ENCODE data around the gene PRM1.

The PRM1 gene

DNA sequence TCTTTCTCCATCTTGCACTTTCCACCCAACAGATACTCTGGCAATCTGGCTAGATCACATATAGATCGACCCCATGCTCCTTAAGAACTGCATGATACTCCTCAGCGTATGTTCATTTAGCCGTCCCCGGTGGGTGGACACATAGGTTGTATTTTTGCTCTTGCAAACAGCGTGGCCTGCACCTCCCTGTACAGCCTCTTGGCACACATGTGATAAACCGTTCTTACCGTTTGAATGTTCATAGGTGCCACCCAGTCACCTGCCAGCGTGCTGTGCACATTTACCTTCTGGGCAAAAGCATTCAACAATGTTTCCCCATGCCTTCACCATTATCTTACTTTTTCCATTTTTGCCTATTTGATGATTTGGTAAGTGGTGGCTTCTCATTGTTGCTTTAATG, 18.2 kb downstream of the PRM1 start:
- no peak overlapping the region for H2BK120ac ChIP-seq (ENCODE audit: low read depth, low read length)
- no peak overlapping the region for H2BK5ac ChIP-seq (ENCODE audit: low read depth, low read length, poor library complexity, severe bottlenecking)
- 92% methylated on average over 8 of the region's 8 CpGs for WGBS
- peaks cover 7% of the 10 kb centered on the region for H3K4me1 ChIP-seq (ENCODE audit: control insufficient read depth, insufficient read depth, low read depth, low read length)
- H2AK5ac ChIP-seq (ENCODE audit: low read length, severe bottlenecking): no peak overlapping the region
- H3K27ac ChIP-seq (ENCODE audit: low read length, poor library complexity, severe bottlenecking): no peak overlapping the region
- H4K91ac ChIP-seq (ENCODE audit: low read length): no peak overlapping the region
- no peak overlapping the region for H2AFZ ChIP-seq (ENCODE audit: low read depth, low read length)
- no peak overlapping the region for H4K8ac ChIP-seq (ENCODE audit: low read length)
- H3K23ac ChIP-seq (ENCODE audit: low read length in 2 of 2): no peak overlapping the region
- no peak overlapping the region for H3K18ac ChIP-seq (ENCODE audit: low read depth in 1 of 2, low read length in 2 of 2)
- no peak overlapping the region for H3K9ac ChIP-seq (ENCODE audit: low read length)
- no peak overlapping the region for H3K4me3 ChIP-seq (ENCODE audit: insufficient read depth in 1 of 2, low read depth in 1 of 2, low read length in 2 of 2)
- H3K4ac ChIP-seq (ENCODE audit: low read depth in 1 of 2, low read length in 2 of 2): no peak overlapping the region
- no peak overlapping the region for H2BK12ac ChIP-seq (ENCODE audit: low read length in 2 of 2)
- no peak overlapping the region for H3K4me2 ChIP-seq (ENCODE audit: low read length, poor library complexity, severe bottlenecking)
- DNase-seq: no peak
- H3K27me3 ChIP-seq (ENCODE audit: control insufficient read depth in 1 of 2, insufficient read depth in 1 of 2, low read length in 2 of 2): peaks cover 0 to 26% of the 10 kb centered on the region in 2 experiments
- H2BK15ac ChIP-seq (ENCODE audit: low read depth, poor library complexity, severe bottlenecking): no peak overlapping the region
- no peaks in the 10 kb centered on the region for H3K79me1 ChIP-seq (replicated peaks; ENCODE audit: low read length, poor library complexity, severe bottlenecking)
- no peaks in the 10 kb centered on the region for H3K9me3 ChIP-seq (ENCODE audit: control insufficient read depth, low read length)
- H3K14ac ChIP-seq (ENCODE audit: low read length in 2 of 2): no peak overlapping the region
- H3K36me3 ChIP-seq (ENCODE audit: control insufficient read depth in 1 of 2, insufficient read depth in 2 of 2, low read depth in 1 of 2, low read length in 2 of 2): no peaks in the 10 kb centered on the region

DNA sequence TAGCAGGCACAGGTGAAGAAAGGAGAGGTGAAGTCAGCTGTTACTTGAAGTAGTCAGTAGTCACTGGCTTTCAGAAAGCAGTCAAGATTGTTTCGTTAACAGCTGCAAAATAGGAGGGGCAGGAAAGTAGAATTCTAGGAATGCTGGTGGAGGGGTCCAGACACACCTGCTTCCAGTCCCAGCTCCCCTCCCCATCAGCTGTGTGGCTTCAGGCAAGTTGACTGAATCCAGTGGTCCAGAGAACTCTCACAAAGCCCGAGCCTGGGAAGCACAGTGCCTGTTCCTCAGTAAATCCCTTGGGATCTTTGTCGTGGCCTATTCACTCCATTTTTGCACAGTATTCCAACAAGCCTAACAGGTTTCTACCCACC, 20.5 kb downstream of the PRM1 start:
- Histone ChIP-seq H3K4me1 (ENCODE audit: control insufficient read depth, insufficient read depth, low read depth, low read length) (peaks cover 16% of the 10 kb centered on the region), H3K4ac (ENCODE audit: low read depth in 1 of 2, low read length in 2 of 2) (no peak overlapping the region), H3K9me3 (ENCODE audit: control insufficient read depth, low read length) (no peaks in the 10 kb centered on the region), H3K18ac (ENCODE audit: low read depth in 1 of 2, low read length in 2 of 2) (no peak overlapping the region), H3K27ac (ENCODE audit: low read length, poor library complexity, severe bottlenecking) (no peak overlapping the region), H2BK120ac (ENCODE audit: low read depth, low read length) (no peak overlapping the region), H3K23ac (ENCODE audit: low read length in 2 of 2) (no peak overlapping the region), H4K91ac (ENCODE audit: low read length) (no peak overlapping the region), H4K8ac (ENCODE audit: low read length) (no peak overlapping the region), H3K27me3 (ENCODE audit: control insufficient read depth in 1 of 2, insufficient read depth in 1 of 2, low read length in 2 of 2) (peaks cover 0 to 24% of the 10 kb centered on the region in 2 experiments), H2BK15ac (ENCODE audit: low read depth, poor library complexity, severe bottlenecking) (no peak overlapping the region), H3K79me1 (replicated peaks; ENCODE audit: low read length, poor library complexity, severe bottlenecking) (no peaks in the 10 kb centered on the region), H3K9ac (ENCODE audit: low read length) (no peak overlapping the region), H3K4me3 (ENCODE audit: insufficient read depth in 1 of 2, low read depth in 1 of 2, low read length in 2 of 2) (no peak overlapping the region), H3K36me3 (ENCODE audit: control insufficient read depth in 1 of 2, insufficient read depth in 2 of 2, low read depth in 1 of 2, low read length in 2 of 2) (no peaks in the 10 kb centered on the region), H3K14ac (ENCODE audit: low read length in 2 of 2) (no peak overlapping the region), H2AFZ (ENCODE audit: low read depth, low read length) (no peak overlapping the region), H2AK5ac (ENCODE audit: low read length, severe bottlenecking) (no peak overlapping the region), H2BK5ac (ENCODE audit: low read depth, low read length, poor library complexity, severe bottlenecking) (no peak overlapping the region), H2BK12ac (ENCODE audit: low read length in 2 of 2) (no peak overlapping the region), H3K4me2 (ENCODE audit: low read length, poor library complexity, severe bottlenecking) (no peak overlapping the region)
- WGBS: 70% methylated on average over 3 of the region's 3 CpGs
- no peak for DNase-seq

DNA sequence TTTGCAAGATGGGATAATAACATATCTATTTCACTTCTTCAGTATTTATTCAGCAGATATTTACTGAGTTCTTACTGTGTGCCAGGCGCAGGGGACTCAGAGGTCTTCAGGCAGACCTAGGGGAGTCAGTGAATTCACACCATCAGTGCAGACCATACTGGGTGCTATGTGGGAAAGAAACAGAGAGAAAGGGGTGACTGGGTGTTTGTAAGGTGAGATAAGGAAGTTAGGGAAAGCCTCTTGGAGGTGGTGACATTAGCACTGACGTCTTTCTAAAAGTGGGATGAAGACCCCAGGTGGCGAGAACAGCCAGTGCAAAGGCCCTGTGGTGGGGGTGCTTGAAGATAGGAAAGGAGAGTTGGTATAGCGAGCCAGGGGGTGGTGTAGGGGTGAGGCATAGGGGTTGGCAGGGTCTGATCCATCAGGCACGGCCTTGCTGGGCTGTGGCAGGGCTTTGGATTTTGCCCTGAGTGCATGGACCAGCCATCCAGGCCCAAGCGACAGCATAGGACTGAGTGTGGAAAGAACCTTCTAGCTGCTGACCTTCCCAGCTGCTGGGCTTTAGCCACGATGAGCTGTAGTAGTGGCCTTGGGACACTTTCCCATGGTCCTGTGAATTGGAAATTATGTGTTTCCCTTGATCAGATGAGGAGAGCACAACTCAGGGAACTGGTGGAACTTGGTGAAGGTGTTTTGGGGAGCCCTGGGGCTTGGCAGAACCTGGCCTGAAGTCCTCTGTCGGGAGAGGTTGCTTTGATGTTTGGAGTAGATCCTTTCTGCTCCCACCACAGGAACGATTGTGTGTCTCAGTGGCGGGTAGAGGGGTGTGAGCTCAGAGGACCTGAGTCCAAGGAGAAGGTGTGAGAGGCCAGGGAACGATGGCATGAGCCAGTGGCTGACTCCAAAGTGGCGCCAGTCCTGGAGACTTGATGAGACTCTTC, 21.2 kb downstream of the PRM1 start:
- Histone ChIP-seq H2BK120ac (ENCODE audit: low read depth, low read length) (no peak overlapping the region), H3K4me3 (ENCODE audit: insufficient read depth in 1 of 2, low read depth in 1 of 2, low read length in 2 of 2) (no peak overlapping the region), H3K36me3 (ENCODE audit: control insufficient read depth in 1 of 2, insufficient read depth in 2 of 2, low read depth in 1 of 2, low read length in 2 of 2) (peaks cover 0 to 2% of the 10 kb centered on the region in 2 experiments), H3K27me3 (ENCODE audit: control insufficient read depth in 1 of 2, insufficient read depth in 1 of 2, low read length in 2 of 2) (peaks cover 0 to 20% of the 10 kb centered on the region in 2 experiments), H3K4me1 (ENCODE audit: control insufficient read depth, insufficient read depth, low read depth, low read length) (peaks cover 17% of the 10 kb centered on the region), H3K9me3 (ENCODE audit: control insufficient read depth, low read length) (no peaks in the 10 kb centered on the region), H2BK5ac (ENCODE audit: low read depth, low read length, poor library complexity, severe bottlenecking) (no peak overlapping the region), H2AFZ (ENCODE audit: low read depth, low read length) (no peak overlapping the region), H4K8ac (ENCODE audit: low read length) (no peak overlapping the region), H3K18ac (ENCODE audit: low read depth in 1 of 2, low read length in 2 of 2) (no peak overlapping the region), H2BK12ac (ENCODE audit: low read length in 2 of 2) (no peak overlapping the region), H3K27ac (ENCODE audit: low read length, poor library complexity, severe bottlenecking) (no peak overlapping the region), H3K4me2 (ENCODE audit: low read length, poor library complexity, severe bottlenecking) (no peak overlapping the region), H2BK15ac (ENCODE audit: low read depth, poor library complexity, severe bottlenecking) (no peak overlapping the region), H4K91ac (ENCODE audit: low read length) (no peak overlapping the region), H3K14ac (ENCODE audit: low read length in 2 of 2) (no peak overlapping the region), H3K79me1 (replicated peaks; ENCODE audit: low read length, poor library complexity, severe bottlenecking) (no peaks in the 10 kb centered on the region), H3K9ac (ENCODE audit: low read length) (no peak overlapping the region), H2AK5ac (ENCODE audit: low read length, severe bottlenecking) (no peak overlapping the region), H3K4ac (ENCODE audit: low read depth in 1 of 2, low read length in 2 of 2) (no peak overlapping the region), H3K23ac (ENCODE audit: low read length in 2 of 2) (no peak overlapping the region)
- 94% methylated on average over 12 of the region's 12 CpGs for WGBS
- no peak for DNase-seq

DNA sequence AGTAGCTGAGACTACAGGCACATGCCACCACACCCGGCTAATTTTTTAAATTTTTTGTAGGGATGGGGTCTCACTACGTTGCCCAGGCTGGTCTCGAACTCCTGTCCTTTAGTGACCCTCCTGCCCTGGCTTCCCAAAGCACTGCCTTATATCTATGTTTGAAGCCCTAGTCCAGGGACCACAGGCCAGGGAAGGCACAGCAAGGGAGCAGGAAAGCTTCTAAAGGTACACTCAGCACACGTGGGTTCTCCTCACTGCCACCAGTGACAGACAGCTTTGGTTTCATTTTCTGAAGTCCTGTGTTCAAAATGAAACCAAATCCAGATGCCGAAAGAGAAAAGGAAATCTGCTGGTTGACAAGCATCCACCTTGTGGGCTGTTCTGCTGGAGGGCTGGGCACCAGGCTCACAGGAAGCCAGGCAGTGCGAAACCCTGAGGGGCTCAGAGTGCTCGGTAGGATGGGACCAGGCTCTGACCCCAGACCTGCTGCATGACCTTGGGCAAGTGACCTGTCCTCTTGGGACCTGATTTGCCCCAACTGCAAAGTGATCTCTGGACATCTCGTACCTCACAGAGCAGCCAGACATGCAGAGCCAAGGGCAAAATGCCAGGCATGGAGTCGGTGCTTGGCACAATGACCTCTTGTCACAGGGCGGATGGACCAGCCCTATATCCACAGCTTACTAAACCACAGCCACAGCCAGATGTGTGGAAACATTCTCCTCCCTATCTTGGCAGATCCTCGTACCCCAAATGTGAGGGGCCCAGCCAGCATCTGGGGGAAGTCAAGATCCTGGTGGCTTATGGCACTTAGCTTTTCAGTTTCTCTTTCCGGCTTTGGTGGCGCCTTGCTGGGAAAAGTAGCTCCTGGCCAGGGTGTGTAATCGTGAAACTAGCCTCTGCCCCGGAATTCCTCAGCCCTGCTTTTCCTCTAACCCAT, 22.3 kb downstream of the PRM1 start:
- Histone ChIP-seq H3K27me3 (ENCODE audit: control insufficient read depth in 1 of 2, insufficient read depth in 1 of 2, low read length in 2 of 2) (peaks cover 0 to 14% of the 10 kb centered on the region in 2 experiments), H2BK5ac (ENCODE audit: low read depth, low read length, poor library complexity, severe bottlenecking) (no peak overlapping the region), H3K18ac (ENCODE audit: low read depth in 1 of 2, low read length in 2 of 2) (no peak overlapping the region), H2BK15ac (ENCODE audit: low read depth, poor library complexity, severe bottlenecking) (peak overlapping the region; percentile 54), H4K8ac (ENCODE audit: low read length) (no peak overlapping the region), H3K36me3 (ENCODE audit: control insufficient read depth in 1 of 2, insufficient read depth in 2 of 2, low read depth in 1 of 2, low read length in 2 of 2) (peaks cover 0 to 10% of the 10 kb centered on the region in 2 experiments), H3K14ac (ENCODE audit: low read length in 2 of 2) (no peak overlapping the region), H2AK5ac (ENCODE audit: low read length, severe bottlenecking) (peak overlapping the region; percentile 50), H3K79me1 (replicated peaks; ENCODE audit: low read length, poor library complexity, severe bottlenecking) (no peaks in the 10 kb centered on the region), H2BK120ac (ENCODE audit: low read depth, low read length) (no peak overlapping the region), H3K9ac (ENCODE audit: low read length) (peak overlapping the region; percentile 21), H3K4me1 (ENCODE audit: control insufficient read depth, insufficient read depth, low read depth, low read length) (peaks cover 25% of the 10 kb centered on the region), H3K27ac (ENCODE audit: low read length, poor library complexity, severe bottlenecking) (no peak overlapping the region), H3K4me3 (ENCODE audit: insufficient read depth in 1 of 2, low read depth in 1 of 2, low read length in 2 of 2) (peak overlapping the region in 1 of 2 experiments; percentile 65), H2BK12ac (ENCODE audit: low read length in 2 of 2) (peak overlapping the region in 1 of 2 experiments; percentile 0), H2AFZ (ENCODE audit: low read depth, low read length) (no peak overlapping the region), H3K23ac (ENCODE audit: low read length in 2 of 2) (no peak overlapping the region), H3K9me3 (ENCODE audit: control insufficient read depth, low read length) (no peaks in the 10 kb centered on the region), H4K91ac (ENCODE audit: low read length) (no peak overlapping the region), H3K4me2 (ENCODE audit: low read length, poor library complexity, severe bottlenecking) (no peak overlapping the region), H3K4ac (ENCODE audit: low read depth in 1 of 2, low read length in 2 of 2) (no peak overlapping the region)
- 85% methylated on average over 15 of the region's 15 CpGs for WGBS
- no peak for DNase-seq

Measured in mesenchymal stem cell (in vitro differentiated cells and primary cell).